Fibroblast of lung (primary cell): ENCODE measurements around the gene DPP6. TPM values are rescaled to one million over a fixed set of nuclear protein-coding genes. Genes with fewer than 3 reads are reported as not detected.

Experiments
- DNase-seq, 2 donors: peaks; one replicate each; pipeline versions ENCODE4 v3.0.0 to v3.0.0-alpha.2; 2010; ENCODE audit warnings: low read depth in 2 of 2
- H2AFZ ChIP-seq: 2 replicates; pipeline ENCODE4 v1.5.1; 2012; ENCODE audit warnings: low read length, control low read depth, inconsistent platforms
- H3K27ac ChIP-seq: 2 replicates; pipeline ENCODE4 v1.5.1; 2011; ENCODE audit warnings: low read length, control low read depth; ENCODE audit not compliant: insufficient read depth
- H3K27me3 ChIP-seq: 2 replicates; pipeline ENCODE4 v1.5.1; 2011; ENCODE audit warnings: mild to moderate bottlenecking, low read length; ENCODE audit not compliant: control insufficient read depth, insufficient read depth
- H3K36me3 ChIP-seq: 2 replicates; pipeline ENCODE4 v1.5.1; 2011; ENCODE audit warnings: low read length; ENCODE audit not compliant: control insufficient read depth, insufficient read depth
- H3K4me1 ChIP-seq: 2 replicates; pipeline ENCODE4 v1.5.1; 2011; ENCODE audit warnings: low read length; ENCODE audit not compliant: control insufficient read depth, insufficient read depth; ENCODE audit errors: extremely low read depth
- H3K4me2 ChIP-seq: 2 replicates; pipeline ENCODE4 v1.5.1; 2011; ENCODE audit warnings: low read length, control low read depth; ENCODE audit not compliant: insufficient read depth; ENCODE audit errors: extremely low read depth
- H3K4me3 ChIP-seq, 4 experiments: fragments of 200-600 bp in 1 of 4; sonication (generic) in 1 of 4; replicated peaks in 1 of 4; 2 replicates each; pipeline ENCODE4 v1.5.1; 2011 to 2016; ENCODE audit warnings: low read length in 4 of 4, low read depth in 3 of 4, mild to moderate bottlenecking in 3 of 4, control low read depth in 2 of 4, inconsistent platforms in 1 of 4, mixed read lengths in 1 of 4; ENCODE audit not compliant: insufficient read depth in 1 of 4; ENCODE audit errors: control extremely low read depth in 1 of 4
- H3K79me2 ChIP-seq: 2 replicates; pipeline ENCODE4 v1.5.1; 2012; ENCODE audit warnings: mild to moderate bottlenecking, low read length, inconsistent platforms; ENCODE audit not compliant: control insufficient read depth, insufficient read depth
- H3K9ac ChIP-seq: 2 replicates; pipeline ENCODE4 v1.5.1; 2011; ENCODE audit warnings: mild to moderate bottlenecking, low read length, control low read depth; ENCODE audit not compliant: insufficient read depth
- H3K9me3 ChIP-seq: 2 replicates; pipeline ENCODE4 v1.5.1; 2012; ENCODE audit warnings: low read depth, low read length; ENCODE audit not compliant: control insufficient read depth, insufficient read depth
- H4K20me1 ChIP-seq: 2 replicates; pipeline ENCODE4 v1.5.1; 2011; ENCODE audit warnings: low read length; ENCODE audit not compliant: control insufficient read depth, insufficient read depth; ENCODE audit errors: extremely low read depth
- EZH2 ChIP-seq: IDR thresholded peaks from 2 replicates; pipeline ENCODE4 v1.5.1; 2012; ENCODE audit warnings: low read length, control low read depth, mild to moderate bottlenecking; ENCODE audit errors: missing control alignments
- polyA plus RNA-seq, 2 donors: library from polyadenylated mRNA; depleted of rRNA in 1 of 2; stranded (reverse) in 1 of 2; unstranded in 1 of 2; fragments of >200 nt; gene quantifications; 2 replicates each; pipeline ENCODE4 v1.2.1, GENCODE V29; 2011 to 2012; ENCODE audit warnings: missing spikeins in 1 of 2
- total RNA-seq: library from RNA; depleted of rRNA; stranded (reverse); fragments of >200 nt; gene quantifications from 2 replicates; pipeline ENCODE4 v1.2.1, GENCODE V29; 2014
- TF ChIP-seq, protein P1 (sequence below), 2 donors: IDR thresholded peaks in 1 of 2; conservative IDR thresholded peaks in 1 of 2; 1 replicate in 1 of 2; 2 replicates in 1 of 2; pipeline ENCODE4 v1.5.1; 2011 to 2012; ENCODE audit warnings: low read length in 2 of 2, control low read depth in 1 of 2, inconsistent platforms in 1 of 2, low read depth in 1 of 2, mild to moderate bottlenecking in 1 of 2

DPP6 gene
- total and polyA plus RNA-seq, 2 donors (not counting 1 experiment from before 2014, with no cell fraction given), result not detected

- Histone ChIP-seq H3K36me3 (no peaks in the 10 kb centered on the region), H3K4me2 (no peak overlapping the region), H3K9me3 (peaks cover 4% of the 10 kb centered on the region), H3K79me2 (no peaks in the 10 kb centered on the region), H3K4me3 (no peak overlapping the region), H3K9ac (no peak overlapping the region), H3K27me3 (no peaks in the 10 kb centered on the region), H2AFZ (no peak overlapping the region), H3K27ac (no peak overlapping the region), H3K4me1 (no peaks in the 10 kb centered on the region), H4K20me1 (no peaks in the 10 kb centered on the region)
- DNase-seq, result no peak
- no peak for TF ChIP-seq EZH2
- TF ChIP-seq, protein P1, sequence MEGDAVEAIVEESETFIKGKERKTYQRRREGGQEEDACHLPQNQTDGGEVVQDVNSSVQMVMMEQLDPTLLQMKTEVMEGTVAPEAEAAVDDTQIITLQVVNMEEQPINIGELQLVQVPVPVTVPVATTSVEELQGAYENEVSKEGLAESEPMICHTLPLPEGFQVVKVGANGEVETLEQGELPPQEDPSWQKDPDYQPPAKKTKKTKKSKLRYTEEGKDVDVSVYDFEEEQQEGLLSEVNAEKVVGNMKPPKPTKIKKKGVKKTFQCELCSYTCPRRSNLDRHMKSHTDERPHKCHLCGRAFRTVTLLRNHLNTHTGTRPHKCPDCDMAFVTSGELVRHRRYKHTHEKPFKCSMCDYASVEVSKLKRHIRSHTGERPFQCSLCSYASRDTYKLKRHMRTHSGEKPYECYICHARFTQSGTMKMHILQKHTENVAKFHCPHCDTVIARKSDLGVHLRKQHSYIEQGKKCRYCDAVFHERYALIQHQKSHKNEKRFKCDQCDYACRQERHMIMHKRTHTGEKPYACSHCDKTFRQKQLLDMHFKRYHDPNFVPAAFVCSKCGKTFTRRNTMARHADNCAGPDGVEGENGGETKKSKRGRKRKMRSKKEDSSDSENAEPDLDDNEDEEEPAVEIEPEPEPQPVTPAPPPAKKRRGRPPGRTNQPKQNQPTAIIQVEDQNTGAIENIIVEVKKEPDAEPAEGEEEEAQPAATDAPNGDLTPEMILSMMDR (conservative IDR thresholded peaks at IDR 0.05 in 1 of 2, IDR thresholded peaks at IDR 0.05 in 1 of 2; ENCODE audit: low read depth in 1 of 2, low read length in 2 of 2), result no peak
These were observed 780.5 kb downstream of the DPP6 start for GRCh38 chr7:154832557-154833138.

- no peak for DNase-seq
These were observed 783.8 kb downstream of the DPP6 start for GRCh38 chr7:154836021-154836448.

GRCh38 chr7:154837087-154837486, 784.9 kb downstream of the DPP6 start:
- TF ChIP-seq EZH2, result no peak
- TF ChIP-seq, protein P1 (conservative IDR thresholded peaks at IDR 0.05 in 1 of 2, IDR thresholded peaks at IDR 0.05 in 1 of 2; ENCODE audit: low read depth in 1 of 2, low read length in 2 of 2), result no peak
- H3K4me3 ChIP-seq, result no peak overlapping the region
- peaks cover 4% of the 10 kb centered on the region for H3K9me3 ChIP-seq
- no peaks in the 10 kb centered on the region for H3K27me3 ChIP-seq
- H4K20me1 ChIP-seq, result no peaks in the 10 kb centered on the region
- no peak overlapping the region for H3K9ac ChIP-seq
- H3K36me3 ChIP-seq, result no peaks in the 10 kb centered on the region
- no peak overlapping the region for H3K27ac ChIP-seq
- DNase-seq, result no peak
- H3K4me2 ChIP-seq, result no peak overlapping the region
- H3K4me1 ChIP-seq, result no peaks in the 10 kb centered on the region
- H2AFZ ChIP-seq, result no peak overlapping the region
- no peaks in the 10 kb centered on the region for H3K79me2 ChIP-seq

More at GRCh38 chr7:154836021-154836448, 783.8 kb downstream of the DPP6 start:
- H3K79me2 ChIP-seq, result no peaks in the 10 kb centered on the region
- no peaks in the 10 kb centered on the region for H4K20me1 ChIP-seq
- no peak overlapping the region for H3K27ac ChIP-seq
- no peak for TF ChIP-seq EZH2
- TF ChIP-seq, protein P1 (conservative IDR thresholded peaks at IDR 0.05 in 1 of 2, IDR thresholded peaks at IDR 0.05 in 1 of 2; ENCODE audit: low read depth in 1 of 2, low read length in 2 of 2), result no peak
- no peak overlapping the region for H2AFZ ChIP-seq
- H3K27me3 ChIP-seq, result no peaks in the 10 kb centered on the region
- no peak overlapping the region for H3K4me2 ChIP-seq
- H3K4me3 ChIP-seq, result no peak overlapping the region
- peaks cover 4% of the 10 kb centered on the region for H3K9me3 ChIP-seq
- no peak overlapping the region for H3K9ac ChIP-seq
- no peaks in the 10 kb centered on the region for H3K36me3 ChIP-seq
- no peaks in the 10 kb centered on the region for H3K4me1 ChIP-seq
